HG02642 (cell line): Measurements from ENCODE around the gene IFITM10.

Experiments
- ATAC-seq: cut with Tn5 transposase; IDR thresholded peaks from one replicate; pipeline ENCODE4 v1.9.1; 2021; ENCODE audit warnings: mild to moderate bottlenecking; ENCODE audit not compliant: unreplicated experiment, poor library complexity

Gene IFITM10

DNA sequence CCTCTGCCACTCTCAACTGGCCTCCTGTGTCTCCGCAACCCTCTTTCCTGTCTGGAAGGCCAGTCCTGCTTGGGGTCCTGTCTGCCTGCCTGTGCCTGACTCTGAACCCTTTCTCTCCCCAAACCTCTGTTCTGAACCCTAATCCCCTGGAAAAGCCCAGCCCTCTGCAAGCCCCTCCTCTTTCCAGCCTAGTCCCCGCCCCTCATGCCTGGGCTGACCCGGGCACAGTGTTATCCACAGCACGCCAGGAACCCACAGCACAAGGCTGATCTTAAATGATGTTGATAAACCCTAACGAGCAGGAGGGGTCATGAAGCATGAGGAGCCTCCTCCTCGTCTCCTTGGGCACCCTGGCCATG, at the start of gene IFITM10:
Gene IFITM10 (minus strand): TSS at position 115 of the 359 bp plus-strand sequence. CDS start 153 bp downstream, outside the sequence.
- no peak for ATAC-seq

DNA sequence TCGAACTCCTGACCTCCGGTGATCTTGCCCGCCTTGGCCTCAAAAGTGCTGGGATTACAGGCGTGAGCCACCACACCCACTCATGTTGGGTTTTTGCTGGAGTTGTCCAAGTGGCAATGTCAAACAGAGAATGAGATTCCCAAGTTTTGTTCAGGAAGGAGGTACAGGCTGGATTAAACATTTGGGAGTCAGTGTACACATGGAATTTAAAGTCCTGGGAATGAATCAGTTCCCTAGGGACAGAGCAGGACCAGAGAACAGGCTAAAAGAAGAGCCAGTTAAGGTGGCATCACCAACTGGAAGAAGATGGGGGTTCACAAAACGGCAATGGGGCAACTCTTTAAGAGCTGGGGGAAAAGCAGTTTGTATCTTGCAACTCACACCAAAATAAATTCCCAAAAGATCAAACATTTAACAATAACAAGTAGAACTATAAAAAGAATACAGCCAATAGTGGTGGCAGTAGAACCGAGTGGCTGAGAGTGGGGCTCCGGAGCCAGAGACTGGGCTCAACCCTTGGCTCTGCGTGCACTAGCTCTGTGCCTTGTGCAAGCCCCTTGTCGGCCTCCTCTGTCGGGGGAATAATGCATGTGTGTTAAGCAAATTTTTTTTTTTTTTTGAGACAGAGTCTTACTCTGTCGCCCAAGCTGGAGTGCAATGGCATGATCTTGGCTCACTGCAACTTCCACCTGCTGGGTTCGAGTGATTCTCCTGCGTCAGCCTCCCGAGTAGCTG, 47.2 kb upstream of the IFITM10 start:
- no peak for ATAC-seq

DNA sequence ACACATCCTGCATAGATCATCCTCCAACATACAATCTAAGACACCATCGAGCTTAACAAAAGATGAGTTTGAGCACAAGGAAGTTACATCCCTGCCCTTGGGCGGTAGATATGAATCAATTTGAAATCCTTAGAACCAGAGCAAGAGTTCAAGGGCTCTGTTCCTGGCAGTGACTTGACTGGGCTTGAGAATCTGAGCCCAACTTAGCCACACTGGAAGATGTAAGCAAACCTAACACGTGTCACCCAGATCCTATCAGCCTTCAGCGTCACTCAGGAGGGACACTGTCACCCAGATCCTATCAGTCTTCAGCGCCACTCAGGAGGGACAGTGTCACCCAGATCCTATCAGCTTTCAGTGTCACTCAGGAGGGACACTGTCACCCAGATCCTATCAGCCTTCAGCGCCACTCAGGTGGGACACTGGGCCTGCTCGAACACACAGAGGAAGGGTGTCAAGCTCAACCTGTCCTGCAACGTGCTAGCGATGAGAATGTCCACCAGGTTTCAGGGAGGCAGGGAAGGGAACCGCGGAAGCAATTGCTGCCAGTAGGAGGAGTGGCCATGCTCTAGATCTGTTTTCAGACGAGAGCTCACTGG, 46.1 kb upstream of the IFITM10 start:
- no peak for ATAC-seq

DNA sequence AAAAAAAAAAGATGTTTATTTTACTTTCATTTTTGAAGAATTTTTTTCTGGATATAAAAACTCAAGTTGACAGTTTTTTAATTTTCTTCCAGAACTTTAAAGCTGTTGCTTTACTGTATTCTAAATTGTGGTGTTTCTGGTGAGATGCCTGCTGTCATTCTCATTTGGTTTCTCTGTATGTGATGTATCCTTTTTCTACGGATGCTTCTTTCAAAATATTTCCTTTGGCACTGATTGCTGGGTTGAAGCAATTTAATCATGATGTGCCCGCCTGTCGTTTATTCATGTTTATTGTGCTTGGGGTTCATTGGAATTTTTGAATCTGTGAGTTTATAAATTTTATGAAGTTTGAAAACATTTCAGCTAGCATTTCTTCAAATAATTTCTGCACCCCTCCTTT, 42.7 kb upstream of the IFITM10 start:
- ATAC-seq: no peak

DNA sequence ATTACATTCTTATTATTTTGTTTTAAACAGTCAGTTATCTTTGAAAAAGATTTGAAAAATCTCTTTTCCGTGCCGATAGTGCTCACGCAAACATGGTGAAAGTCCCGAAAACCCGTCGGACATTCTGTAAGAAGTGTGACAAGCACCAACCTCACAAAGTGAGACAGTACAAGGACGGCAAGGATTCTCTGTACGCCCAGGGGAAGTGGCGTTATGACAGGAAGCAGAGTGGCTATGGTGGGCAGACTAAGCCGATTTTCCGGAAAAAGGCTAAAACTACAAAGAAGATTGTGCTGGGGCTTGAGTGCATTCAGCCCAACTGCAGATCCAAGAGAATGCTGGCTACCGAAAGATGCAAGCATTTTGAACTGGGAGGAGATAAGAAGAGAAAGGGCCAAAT, 42.1 kb upstream of the IFITM10 start:
- no peak for ATAC-seq

DNA sequence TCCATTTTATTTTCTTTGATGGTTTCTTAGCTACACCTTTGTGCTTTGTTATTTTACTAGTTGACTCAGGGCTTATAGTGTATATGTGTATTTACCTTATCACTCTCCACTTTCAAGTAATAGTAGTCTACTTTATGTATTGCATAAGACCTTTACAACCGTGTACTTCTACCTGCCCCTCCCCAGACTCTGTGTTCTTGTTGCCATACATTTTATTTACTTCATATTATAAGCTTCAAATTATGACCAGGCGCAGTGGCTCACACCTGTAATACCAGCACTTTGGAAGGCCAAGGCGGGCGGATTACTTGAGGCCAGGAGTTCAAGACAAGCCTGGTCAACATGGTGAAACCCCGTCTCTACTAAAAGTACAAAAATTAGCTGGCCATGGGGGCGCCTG, 41.5 kb upstream of the IFITM10 start:
- no peak for ATAC-seq

DNA sequence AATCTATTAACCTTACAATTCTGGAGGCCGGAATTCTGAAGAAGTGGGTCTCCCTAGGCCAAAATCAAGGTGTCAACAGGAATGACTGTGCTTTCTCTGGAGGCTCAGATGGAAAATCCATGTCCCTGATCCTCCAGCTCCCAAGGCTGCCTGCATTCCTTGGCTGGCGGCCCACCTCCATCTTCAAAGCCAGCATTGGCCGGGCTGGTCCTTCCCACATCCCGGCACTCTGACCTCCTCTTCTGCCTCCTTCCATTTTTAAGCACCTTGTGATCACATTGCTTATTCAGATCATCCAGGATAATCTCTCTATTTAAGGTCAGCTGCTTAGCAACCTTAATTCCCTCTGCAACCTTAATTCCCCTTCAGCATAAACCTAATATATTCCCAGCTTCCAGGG, 36.1 kb upstream of the IFITM10 start:
- no peak for ATAC-seq

DNA sequence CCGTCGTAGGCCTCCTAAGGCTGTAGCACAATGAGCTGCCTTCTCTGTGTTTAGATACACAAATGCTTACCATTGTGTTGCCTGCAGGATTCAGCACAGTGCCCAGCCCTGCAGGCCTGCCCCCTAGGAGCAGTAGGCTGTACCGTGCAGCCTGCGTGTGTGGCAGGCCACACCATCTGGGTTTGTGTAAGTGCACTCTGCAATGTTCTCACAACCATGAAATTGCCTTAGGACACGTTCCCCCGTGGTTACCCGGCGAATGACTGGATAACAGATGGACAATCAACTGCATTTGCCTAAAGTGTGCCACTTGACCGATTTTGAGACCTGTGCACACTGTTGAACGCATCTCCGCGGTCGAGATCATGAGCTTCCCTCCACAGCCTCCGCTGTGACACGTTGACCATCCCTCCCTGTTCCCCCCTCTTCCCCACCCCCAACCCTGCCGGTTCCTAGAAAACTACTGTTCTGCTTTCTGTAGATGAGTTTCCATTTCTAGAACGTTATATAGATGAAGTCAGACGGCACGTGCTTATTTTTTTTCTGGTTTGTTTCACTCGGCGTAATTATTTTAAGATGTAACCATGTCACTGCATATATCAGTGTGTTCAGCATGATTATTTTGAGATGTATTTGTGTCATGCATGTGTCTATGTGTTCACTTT, 35.5 kb upstream of the IFITM10 start:
- ATAC-seq: no peak

DNA sequence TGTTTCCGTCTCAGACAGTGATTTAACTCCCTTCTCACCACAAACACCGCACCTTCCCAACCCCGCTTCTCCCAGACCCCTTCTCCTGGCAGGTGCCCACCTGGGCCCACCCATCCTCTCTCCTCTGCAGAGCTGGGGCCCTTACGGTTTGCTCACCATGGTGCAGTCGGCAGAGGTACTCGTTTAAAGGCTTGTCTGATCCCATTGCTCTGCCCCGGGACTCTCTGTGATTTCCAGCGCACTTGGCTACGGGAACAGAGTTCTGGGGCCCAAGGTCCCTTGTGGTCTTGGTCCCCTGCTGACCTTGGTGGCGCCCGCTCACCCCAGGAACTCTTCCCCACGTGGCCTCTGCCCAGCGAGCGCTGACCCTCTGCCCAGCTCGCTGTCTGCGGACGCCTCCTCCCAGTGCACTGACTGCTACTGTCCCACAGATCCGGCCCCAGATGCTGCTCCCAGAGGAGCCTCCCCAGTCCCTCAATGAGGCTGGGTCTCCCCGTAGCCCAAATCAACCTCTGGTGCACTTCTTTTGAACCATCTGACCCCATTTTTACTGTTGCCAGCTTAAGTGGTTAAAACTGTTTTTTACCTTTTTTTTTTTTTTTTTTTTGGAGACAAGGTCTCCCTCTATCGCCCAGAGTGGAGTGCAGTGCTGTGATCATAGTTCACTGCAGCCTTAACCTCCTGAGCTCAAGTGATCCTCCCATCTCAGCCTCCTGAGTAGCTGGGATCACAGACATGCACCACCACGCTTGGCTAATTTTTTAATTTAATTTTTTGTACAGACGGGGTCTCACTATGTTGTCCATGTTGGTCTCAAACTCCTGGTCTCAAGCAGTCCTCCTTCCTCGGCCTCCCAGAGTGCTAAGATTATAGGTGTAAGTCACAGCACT, 34.6 kb upstream of the IFITM10 start:
- no peak for ATAC-seq

DNA sequence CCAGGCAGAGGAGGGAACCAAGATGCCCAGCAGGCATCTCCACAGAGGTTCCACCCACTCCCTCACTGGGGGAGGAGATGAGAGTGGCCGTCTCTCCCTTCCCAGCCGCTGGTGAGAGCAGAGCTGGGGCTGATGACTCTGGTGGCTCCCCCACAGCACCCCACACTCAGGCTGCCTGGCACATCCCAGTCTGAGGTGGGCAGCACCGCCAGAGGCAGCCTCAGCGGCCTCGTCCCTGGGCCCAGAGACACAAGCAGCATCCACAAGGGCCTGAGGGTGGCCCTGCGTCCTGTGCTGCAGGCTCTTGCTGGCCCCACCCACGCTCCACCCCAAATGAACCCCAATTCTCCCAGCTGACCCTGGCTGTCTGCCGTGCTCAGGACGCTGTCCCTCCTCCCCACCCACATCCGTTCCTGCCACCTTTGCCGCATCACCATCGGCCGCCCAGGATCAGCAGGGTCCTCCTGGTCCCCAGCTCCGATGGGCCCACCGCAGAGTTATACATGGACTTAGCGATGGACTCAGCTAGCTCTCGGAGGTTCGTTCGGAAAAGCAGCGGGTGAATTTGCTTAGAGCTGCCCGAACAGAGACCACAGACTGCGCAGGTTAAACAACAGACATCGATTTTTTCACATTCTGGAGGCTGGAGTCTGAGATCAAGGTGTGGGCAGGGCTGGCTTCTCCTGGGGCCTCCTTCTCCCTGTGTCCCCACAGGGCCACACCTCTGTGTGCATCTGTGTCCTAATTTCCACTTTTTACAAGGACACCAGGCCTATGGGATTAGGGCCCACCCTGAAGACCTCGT, 33.5 kb upstream of the IFITM10 start:
- no peak for ATAC-seq

DNA sequence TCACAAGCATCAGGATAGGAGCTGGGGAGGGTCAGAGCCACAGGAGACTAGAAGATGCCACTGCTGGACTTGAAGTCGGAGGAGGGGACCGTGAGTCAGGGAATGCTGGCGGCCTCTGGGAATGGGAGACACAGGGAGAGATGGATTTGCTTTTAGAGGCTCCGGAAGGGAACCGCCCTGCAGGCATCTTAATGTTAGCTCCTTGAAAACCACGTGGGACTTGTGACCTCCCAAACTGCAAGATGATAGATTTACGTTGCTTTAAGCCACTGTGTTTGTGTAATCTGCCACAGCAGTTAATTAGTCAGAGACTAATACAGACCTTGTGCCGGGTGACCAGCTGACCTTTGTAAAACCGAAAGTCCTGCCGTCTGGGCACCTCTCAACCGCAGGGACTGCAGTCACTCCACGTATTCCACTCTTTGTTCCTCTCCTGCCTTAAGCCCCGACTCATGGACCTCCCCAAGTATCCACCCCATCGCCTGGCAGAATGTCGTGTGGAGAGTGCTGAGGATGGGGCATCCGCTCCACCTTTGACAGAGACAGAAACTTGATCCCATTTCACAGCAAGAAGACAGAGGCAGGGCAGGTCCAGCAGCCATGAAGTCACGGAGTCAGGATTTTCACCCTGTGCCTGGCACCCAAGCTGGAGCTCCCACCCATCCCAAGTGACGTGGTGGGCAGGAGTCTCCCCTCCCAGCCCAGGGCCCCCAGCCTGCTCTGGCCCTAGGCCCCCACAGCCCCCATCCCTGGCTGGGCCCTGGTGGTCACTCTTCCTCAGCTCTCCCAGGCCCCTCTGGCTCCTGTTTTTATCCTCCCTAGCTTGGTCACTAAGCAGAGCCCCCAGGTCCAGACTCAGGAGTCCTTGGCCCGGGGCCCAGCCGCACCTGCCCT, 32.7 kb upstream of the IFITM10 start:
- no peak for ATAC-seq

DNA sequence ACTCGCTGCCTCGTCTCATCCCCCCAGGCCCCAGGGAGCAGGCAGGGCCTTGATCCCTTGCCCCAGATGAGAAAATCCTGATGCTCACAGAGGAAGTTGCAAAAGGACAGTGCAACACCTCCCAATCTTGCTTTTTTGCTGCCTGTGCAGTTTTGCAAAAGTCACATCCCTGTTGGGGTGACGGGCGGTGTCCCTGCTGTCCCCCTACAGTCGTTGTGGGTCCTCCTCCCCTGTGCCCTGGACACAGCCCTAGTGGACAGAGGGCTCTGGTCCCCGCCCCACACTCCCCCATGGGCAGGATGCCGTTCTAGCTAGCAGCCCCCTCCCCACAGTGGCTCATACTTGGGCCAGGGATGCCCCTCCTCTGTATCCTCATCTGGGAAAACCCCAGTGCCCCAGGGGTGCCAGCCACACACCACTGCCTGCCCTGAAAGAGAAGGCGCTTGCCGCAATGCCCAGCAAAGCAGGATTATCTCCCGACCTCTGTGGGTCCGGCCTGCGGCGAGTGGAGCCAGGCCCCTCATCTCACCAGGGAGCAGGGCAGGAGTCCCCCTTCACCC, 31.7 kb upstream of the IFITM10 start:
- no peak for ATAC-seq

DNA sequence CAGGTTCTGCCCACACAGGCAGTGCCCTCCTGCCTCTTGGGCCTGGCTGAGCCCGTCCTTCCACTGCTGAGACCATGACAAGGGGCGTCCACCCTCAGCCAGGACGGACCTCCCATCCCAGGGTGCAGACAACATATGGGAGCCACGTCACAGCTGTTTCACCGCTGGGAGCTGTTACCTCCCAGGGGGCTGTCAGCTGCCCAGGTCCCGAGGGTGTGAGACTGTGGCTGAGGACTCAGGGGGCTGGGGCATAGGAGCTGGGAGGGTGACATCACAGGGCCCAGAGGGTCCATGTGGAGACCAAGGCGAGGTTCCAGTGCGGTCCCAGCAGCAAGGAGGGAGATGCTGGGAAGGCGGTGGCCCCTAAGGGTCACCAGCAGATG, 31.2 kb upstream of the IFITM10 start:
- ATAC-seq: no peak

DNA sequence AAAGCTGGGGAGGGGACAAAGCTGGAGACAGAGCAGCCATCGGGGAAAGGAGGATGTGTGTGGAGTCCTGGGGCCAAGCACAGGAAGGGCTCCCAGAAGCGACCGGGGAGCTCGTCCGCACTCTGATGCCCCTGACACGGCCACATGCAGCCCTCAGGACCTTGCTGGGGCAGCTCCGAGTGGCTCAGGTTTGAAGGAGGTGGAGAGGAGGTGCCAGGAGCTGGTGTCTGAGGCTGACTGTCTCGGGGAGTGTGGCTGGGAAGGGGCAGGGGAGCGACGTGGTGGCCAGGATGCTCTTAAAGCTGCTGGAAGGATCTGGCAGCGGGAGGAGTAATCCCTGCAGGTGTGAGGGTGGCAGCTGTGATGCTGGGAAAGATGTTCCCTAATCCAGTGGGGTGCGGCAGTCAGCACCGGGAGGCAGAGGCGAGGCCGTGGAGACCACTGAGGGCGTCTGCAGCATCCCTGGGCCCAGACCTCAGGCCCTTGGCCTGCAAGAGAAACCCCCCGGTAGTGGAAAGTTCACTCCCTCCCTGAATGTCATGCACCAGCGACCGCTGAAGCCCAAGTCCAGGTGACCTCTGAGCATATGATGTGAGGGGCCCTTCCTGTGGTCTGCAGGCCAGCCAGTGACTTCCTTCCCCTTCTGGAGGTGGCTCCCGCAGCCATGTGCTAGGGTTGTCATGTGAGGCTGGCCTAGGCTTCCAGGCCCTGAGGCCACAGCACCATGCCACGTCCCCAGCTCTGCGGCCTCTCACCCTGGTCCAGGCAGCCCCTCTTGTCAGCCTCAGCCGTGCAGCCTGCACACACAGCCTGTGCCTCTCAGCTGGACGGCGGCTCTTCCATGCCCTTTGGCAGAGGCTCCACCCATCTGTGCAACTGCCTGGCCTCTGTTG, 30.6 kb upstream of the IFITM10 start:
- ATAC-seq: no peak

DNA sequence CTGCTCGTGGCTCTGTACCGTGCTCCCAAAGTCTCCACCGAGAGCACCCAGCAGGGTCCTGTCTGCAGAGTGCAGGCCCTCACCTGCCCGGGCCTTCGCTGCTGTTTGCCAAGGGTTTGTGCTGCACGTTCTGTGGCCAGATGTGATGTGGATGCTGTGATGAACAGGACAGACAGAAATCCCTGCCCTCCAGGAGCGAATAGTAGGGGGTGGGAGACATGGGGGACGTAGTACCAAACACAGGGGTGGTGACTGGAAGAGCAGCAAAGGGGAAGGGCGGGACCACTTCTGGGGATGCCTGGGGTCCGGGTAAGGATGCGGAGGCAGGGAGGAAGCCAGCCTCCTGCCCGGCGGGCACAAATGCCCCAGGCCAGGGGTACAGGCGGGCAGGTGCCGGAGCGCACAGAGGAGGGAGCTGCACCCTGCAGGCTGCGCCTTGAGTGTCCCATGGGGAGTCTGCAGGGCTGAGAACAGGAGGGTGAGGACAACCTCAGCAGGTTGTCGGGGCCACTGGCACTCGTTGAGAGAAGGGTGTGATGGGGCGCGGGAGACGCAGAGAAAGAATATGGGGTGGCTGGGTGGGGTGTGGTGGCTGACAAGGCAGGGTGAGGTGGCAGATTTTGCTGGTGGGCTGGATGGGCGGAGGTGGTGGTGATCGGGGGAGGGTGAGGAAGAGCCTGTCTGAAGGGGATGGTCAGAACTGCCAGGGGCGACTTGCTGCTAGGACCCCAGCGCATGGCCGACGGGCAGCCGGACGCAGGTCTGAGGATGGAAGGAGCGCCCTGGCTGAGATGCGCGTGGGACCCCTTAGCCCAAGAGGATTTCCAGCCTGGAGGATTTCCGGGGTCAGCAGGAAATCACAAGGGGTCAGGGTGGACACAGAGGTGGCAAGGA, 29.7 kb upstream of the IFITM10 start:
- ATAC-seq: no peak

DNA sequence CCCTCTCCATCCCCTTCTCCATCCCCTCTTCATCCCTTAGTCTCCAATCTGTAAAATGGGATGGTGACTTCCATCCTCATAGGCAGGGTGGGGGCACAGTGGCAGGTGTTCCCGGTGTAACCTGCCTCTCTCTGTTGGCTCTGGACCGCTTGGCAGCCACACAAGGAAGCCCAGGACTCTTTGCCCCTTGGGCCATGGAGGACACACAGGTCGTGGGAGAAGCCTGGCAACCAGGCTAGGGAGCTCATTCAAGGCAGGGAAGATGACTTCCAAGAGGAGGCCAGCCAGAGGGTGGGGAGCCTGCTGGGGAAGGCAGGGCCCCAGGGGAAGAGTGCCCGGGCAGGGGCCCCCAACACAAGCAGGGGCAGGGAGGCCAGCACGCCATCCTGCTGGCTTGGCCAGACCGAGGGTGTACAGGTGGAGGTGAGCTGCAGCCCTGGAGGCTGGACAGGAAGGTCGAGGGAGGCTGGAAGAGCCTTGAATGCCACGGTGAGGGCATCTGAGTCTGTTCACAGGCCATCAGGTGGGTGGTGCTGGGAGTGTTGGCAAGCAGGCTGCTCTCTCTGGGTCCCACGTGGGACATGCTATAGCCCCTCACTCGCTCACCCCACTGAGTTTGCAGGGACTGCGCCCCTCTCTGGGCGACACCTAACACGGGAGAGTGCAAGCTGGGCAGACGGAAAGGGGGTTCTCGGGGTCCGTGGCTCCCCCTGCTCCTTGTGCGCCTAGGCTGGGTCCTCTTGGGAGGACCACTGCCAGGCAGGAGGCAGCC, 28.8 kb upstream of the IFITM10 start:
- ATAC-seq: no peak
